ENCODE measurements around the gene MYLIP. TPM values are rescaled to one million over a fixed set of nuclear protein-coding genes. Genes with fewer than 3 reads are reported as not detected.

Gene MYLIP
- total and polyA plus RNA-seq, 2 of the 13 experiments (the other 11 are each of a cell fraction or from before 2014, with no cell fraction given): 3.4 to 10.8 TPM

DNA sequence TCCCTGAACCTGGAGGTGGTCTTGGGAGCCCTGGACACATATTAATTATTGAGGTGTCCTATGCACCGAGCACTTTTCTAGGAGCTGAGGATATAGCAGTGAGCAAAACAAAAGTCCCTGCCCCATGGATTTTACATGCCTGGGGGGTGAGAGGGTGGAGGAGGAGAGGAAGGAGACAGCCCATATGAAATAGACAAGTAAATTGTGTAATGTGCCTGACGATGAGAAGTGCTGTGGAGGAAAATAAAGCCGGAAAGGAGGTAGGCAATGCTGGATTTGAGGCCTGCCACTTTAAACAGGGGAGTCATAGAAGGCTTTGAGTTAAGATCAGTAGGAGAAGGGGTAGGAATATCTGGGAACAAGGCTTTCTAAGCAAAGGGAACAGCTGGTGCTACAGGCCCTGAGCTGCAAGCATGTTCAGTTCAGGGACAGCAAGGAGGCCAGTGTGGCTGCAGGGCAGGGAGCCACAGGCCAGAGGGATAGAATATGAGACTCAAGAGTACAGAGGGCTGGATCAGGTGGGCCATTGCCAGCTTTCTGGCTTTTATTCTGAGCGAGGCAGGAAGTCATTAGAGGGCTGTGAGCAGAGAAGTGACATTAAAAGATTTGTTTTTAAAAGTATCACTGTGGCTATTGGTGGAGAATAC is 19.1 kb upstream of the MYLIP start:
- no peaks in the 10 kb centered on the region for H3K4me1 ChIP-seq (ENCODE audit: insufficient read depth, low read length)
- H3K27me3 ChIP-seq (ENCODE audit: control insufficient read depth in 1 of 2, insufficient read depth in 2 of 2, low read length in 2 of 2): no peaks in the 10 kb centered on the region
- H3K4me3 ChIP-seq (replicated peaks in 1 of 3; ENCODE audit: insufficient read depth in 1 of 3, low read depth in 2 of 3, low read length in 3 of 3): no peak overlapping the region
- H2AFZ ChIP-seq (ENCODE audit: low read length): no peak overlapping the region
- intact Hi-C loops (cut with micrococcal nuclease; ENCODE audit: unreplicated experiment): no loop called here
- no peak overlapping the region for H3K27ac ChIP-seq (ENCODE audit: extremely low read length, insufficient read depth, low read length)
- ATAC-seq (no peak; the same call in 2 of the 3 replicates), FAIRE-seq (no peak), DNase-seq (ENCODE audit: low spot score) (no peak)
- in situ Hi-C loops (cut with HindIII; ENCODE audit: extremely low pct_ligation_motif_present, low pct_unique_long_range_greater_than_20kb): no loop called here
- WGBS (ENCODE audit: low lambda C conversion rate): 44% methylated on average over 4 of the region's 4 CpGs
- no peaks in the 10 kb centered on the region for H3K9me3 ChIP-seq (ENCODE audit: low read length)
- H3K9ac ChIP-seq (ENCODE audit: insufficient read depth, low read depth, low read length): no peak overlapping the region
- ChIA-PET POLR2A (no interaction called here), CTCF (ENCODE audit: low intra/inter-chr PET ratio, low total read pairs) (no interaction called here)
- no peaks in the 10 kb centered on the region for H3K79me2 ChIP-seq (ENCODE audit: insufficient read depth, low read length)
- no peaks in the 10 kb centered on the region for H4K20me1 ChIP-seq (ENCODE audit: insufficient read depth, low read length)
- no peak overlapping the region for H3K4me2 ChIP-seq (ENCODE audit: low read depth, low read length)
- H3K36me3 ChIP-seq (replicated peaks in 1 of 2; ENCODE audit: control insufficient read depth in 1 of 2, insufficient read depth in 2 of 2, low read length in 2 of 2): no peaks in the 10 kb centered on the region
- no TSS peak for BruUV-seq (replicated peaks)
- TF ChIP-seq CC2D1A (CRISPR knock-in tag; IDR thresholded peaks at IDR 0.05) (no peak), MTA1 (CRISPR knock-in tag; IDR thresholded peaks at IDR 0.05; ENCODE audit: borderline replicate concordance) (no peak), NONO (IDR thresholded peaks at IDR 0.05) (no peak), NONO (CRISPR knock-in tag; conservative IDR thresholded peaks at IDR 0.05) (no peak), ZC3H13 (CRISPR knock-in tag; IDR thresholded peaks at IDR 0.05) (no peak), TRIM24 (CRISPR knock-in tag; IDR thresholded peaks at IDR 0.05) (no peak), ETV5 (CRISPR knock-in tag; IDR thresholded peaks at IDR 0.05; ENCODE audit: borderline replicate concordance) (no peak), ZNF510 (CRISPR knock-in tag; IDR thresholded peaks at IDR 0.05; ENCODE audit: low read depth) (no peak)
- TF ChIP-seq, protein P1, sequence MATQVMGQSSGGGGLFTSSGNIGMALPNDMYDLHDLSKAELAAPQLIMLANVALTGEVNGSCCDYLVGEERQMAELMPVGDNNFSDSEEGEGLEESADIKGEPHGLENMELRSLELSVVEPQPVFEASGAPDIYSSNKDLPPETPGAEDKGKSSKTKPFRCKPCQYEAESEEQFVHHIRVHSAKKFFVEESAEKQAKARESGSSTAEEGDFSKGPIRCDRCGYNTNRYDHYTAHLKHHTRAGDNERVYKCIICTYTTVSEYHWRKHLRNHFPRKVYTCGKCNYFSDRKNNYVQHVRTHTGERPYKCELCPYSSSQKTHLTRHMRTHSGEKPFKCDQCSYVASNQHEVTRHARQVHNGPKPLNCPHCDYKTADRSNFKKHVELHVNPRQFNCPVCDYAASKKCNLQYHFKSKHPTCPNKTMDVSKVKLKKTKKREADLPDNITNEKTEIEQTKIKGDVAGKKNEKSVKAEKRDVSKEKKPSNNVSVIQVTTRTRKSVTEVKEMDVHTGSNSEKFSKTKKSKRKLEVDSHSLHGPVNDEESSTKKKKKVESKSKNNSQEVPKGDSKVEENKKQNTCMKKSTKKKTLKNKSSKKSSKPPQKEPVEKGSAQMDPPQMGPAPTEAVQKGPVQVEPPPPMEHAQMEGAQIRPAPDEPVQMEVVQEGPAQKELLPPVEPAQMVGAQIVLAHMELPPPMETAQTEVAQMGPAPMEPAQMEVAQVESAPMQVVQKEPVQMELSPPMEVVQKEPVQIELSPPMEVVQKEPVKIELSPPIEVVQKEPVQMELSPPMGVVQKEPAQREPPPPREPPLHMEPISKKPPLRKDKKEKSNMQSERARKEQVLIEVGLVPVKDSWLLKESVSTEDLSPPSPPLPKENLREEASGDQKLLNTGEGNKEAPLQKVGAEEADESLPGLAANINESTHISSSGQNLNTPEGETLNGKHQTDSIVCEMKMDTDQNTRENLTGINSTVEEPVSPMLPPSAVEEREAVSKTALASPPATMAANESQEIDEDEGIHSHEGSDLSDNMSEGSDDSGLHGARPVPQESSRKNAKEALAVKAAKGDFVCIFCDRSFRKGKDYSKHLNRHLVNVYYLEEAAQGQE (IDR thresholded peaks at IDR 0.05; ENCODE audit: borderline replicate concordance in 1 of 2, low read depth in 1 of 2, low read length in 2 of 2): no peak
- TF ChIP-seq, protein P2, sequence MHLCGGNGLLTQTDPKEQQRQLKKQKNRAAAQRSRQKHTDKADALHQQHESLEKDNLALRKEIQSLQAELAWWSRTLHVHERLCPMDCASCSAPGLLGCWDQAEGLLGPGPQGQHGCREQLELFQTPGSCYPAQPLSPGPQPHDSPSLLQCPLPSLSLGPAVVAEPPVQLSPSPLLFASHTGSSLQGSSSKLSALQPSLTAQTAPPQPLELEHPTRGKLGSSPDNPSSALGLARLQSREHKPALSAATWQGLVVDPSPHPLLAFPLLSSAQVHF (CRISPR knock-in tag; IDR thresholded peaks at IDR 0.05): no peak
